Esophagus squamous epithelium (tissue), 5 donors: ENCODE results near the gene CTNND2. TPM values are rescaled to one million over a fixed set of nuclear protein-coding genes. Genes with fewer than 3 reads are reported as not detected.

Source experiments
- DNase-seq: peaks from one replicate; lab custom pipeline; 2025; lab: John Stamatoyannopoulos, UW
- H3K27ac ChIP-seq, 4 donors: fragments of 200-600 bp; sonication (generic); one replicate each; pipeline ENCODE4 v1.5.1; 2016 to 2019; ENCODE audit warnings: mild to moderate bottlenecking in 1 of 4
- H3K27me3 ChIP-seq, 4 donors: fragments of 200-600 bp; sonication (generic); 1 replicate in 3 of 4; 2 replicates in 1 of 4; pipeline versions ENCODE4 v1.5.1 to v1.6.0; 2017 to 2021; ENCODE audit warnings: antibody characterized with exemption in 1 of 4
- H3K36me3 ChIP-seq, 3 donors: fragments of 200-600 bp; sonication (generic); one replicate each; pipeline ENCODE4 v1.5.1; 2016 to 2019
- H3K4me1 ChIP-seq, 3 donors: fragments of 200-600 bp; sonication (generic); one replicate each; pipeline ENCODE4 v1.5.1; 2017 to 2019
- H3K4me3 ChIP-seq, 4 donors: fragments of 200-600 bp; sonication (generic); 1 replicate in 3 of 4; 2 replicates in 1 of 4; pipeline ENCODE4 v1.5.1; 2016 to 2019; ENCODE audit warnings: mild to moderate bottlenecking in 2 of 4, moderate library complexity in 1 of 4
- H3K9me3 ChIP-seq, 3 donors: fragments of 200-600 bp; sonication (generic); one replicate each; pipeline ENCODE4 v1.5.1; 2016 to 2019
- CTCF ChIP-seq, 6 experiments: fragments of 450-650 bp in 4 of 6; fragments of 200-600 bp in 2 of 6; sonication (generic) in 2 of 6; IDR thresholded peaks; one replicate each; pipeline ENCODE4 v1.5.1; 2016 to 2019; ENCODE audit warnings: antibody characterized with exemption in 6 of 6, mild to moderate bottlenecking in 4 of 6, moderate library complexity in 4 of 6
- POLR2A ChIP-seq, 4 donors: fragments of 450-650 bp; IDR thresholded peaks; one replicate each; pipeline ENCODE4 v1.6.1; 2017; ENCODE audit warnings: antibody characterized with exemption in 4 of 4, mild to moderate bottlenecking in 4 of 4, moderate library complexity in 3 of 4
- WGBS, 2 donors: methylation state at CpG; one replicate each; pipeline ENCODE4 v1.1.5; 2018; 5-methylcytosine and 5-hydroxymethylcytosine counted together
- intact Hi-C: fragments of 100-400 bp; cut with DNase I; formaldehyde crosslinking; loops from one replicate; pipeline ENCODE4 v1.15.0; 2022
- total RNA-seq, 4 donors: library from RNA; depleted of rRNA; stranded (reverse); fragments of >200 nt; gene quantifications; one replicate each; pipeline ENCODE4 v1.1.0, GENCODE V29; 2016
- donor health status: DM: yes; HTN: yes; CAD: no.

Gene CTNND2
- total RNA-seq, 4 donors from 2014 or later: 0.38 to 0.50 TPM; not detected in 2

GRCh38 chr5:11925701-11926100 is 21.5 kb upstream of the CTNND2 start:
- Histone ChIP-seq H3K27ac (no peak overlapping the region), H3K36me3 (no peaks in the 10 kb centered on the region), H3K27me3 (no peaks in the 10 kb centered on the region), H3K4me1 (no peaks in the 10 kb centered on the region), H3K4me3 (no peak overlapping the region), H3K9me3 (no peaks in the 10 kb centered on the region)
- intact Hi-C loops: no loop called here
- no peak for DNase-seq
- WGBS, 2 donors: 64 to 86% methylated on average over 1 of the region's 1 CpG
- TF ChIP-seq POLR2A (IDR thresholded peaks at IDR 0.05): no peak

- no peaks in the 10 kb centered on the region for H3K9me3 ChIP-seq
- no peak for DNase-seq
- no peaks in the 10 kb centered on the region for H3K27me3 ChIP-seq
- no peaks in the 10 kb centered on the region for H3K36me3 ChIP-seq
- no peaks in the 10 kb centered on the region for H3K4me1 ChIP-seq
- 77 to 80% methylated on average over 2 of the region's 2 CpGs for WGBS, 2 donors
- H3K27ac ChIP-seq: no peak overlapping the region
- TF ChIP-seq CTCF (IDR thresholded peaks at IDR 0.05) (no peak), POLR2A (IDR thresholded peaks at IDR 0.05) (no peak)
- no peak overlapping the region for H3K4me3 ChIP-seq
- intact Hi-C loops: no loop called here
Measured at GRCh38 chr5:11922394-11922793, 18.1 kb upstream of the CTNND2 start.

- Histone ChIP-seq H3K27ac (no peak overlapping the region), H3K27me3 (no peaks in the 10 kb centered on the region), H3K9me3 (no peaks in the 10 kb centered on the region), H3K36me3 (no peaks in the 10 kb centered on the region), H3K4me1 (no peaks in the 10 kb centered on the region), H3K4me3 (no peak overlapping the region)
- no peak for TF ChIP-seq CTCF (IDR thresholded peaks at IDR 0.05)
- TF ChIP-seq POLR2A (IDR thresholded peaks at IDR 0.05): no peak
- 76 to 81% methylated on average over 9 of the region's 9 CpGs for WGBS, 2 donors
- intact Hi-C loops: no loop called here
- DNase-seq: no peak
Measured at GRCh38 chr5:11918463-11919045, 14.3 kb upstream of the CTNND2 start.

- Histone ChIP-seq H3K4me1 (no peaks in the 10 kb centered on the region), H3K9me3 (no peaks in the 10 kb centered on the region), H3K36me3 (no peaks in the 10 kb centered on the region), H3K4me3 (no peak overlapping the region), H3K27ac (no peak overlapping the region), H3K27me3 (peaks cover 0 to 37% (median 0%) of the 10 kb centered on the region in 4 donors)
- 71 to 85% methylated on average over 2 of the region's 2 CpGs for WGBS, 2 donors
- intact Hi-C loops: no loop called here
- DNase-seq: no peak
- TF ChIP-seq POLR2A (IDR thresholded peaks at IDR 0.05): no peak
- no peak for TF ChIP-seq CTCF (IDR thresholded peaks at IDR 0.05)
Measured at GRCh38 chr5:11909471-11909870, 5.2 kb upstream of the CTNND2 start.

GRCh38 chr5:11906497-11906896 is 2.3 kb upstream of the CTNND2 start:
- Histone ChIP-seq H3K9me3 (no peaks in the 10 kb centered on the region), H3K27me3 (peaks cover 0 to 66% (median 9%) of the 10 kb centered on the region in 4 donors), H3K36me3 (no peaks in the 10 kb centered on the region), H3K4me3 (no peak overlapping the region), H3K27ac (no peak overlapping the region), H3K4me1 (peaks cover 0 to 9% (median 6%) of the 10 kb centered on the region in 3 donors)
- WGBS, 2 donors: 48 to 67% methylated on average over 2 of the region's 2 CpGs
- DNase-seq: no peak
- intact Hi-C loops: no loop called here
- TF ChIP-seq CTCF (IDR thresholded peaks at IDR 0.05): no peak
- TF ChIP-seq POLR2A (IDR thresholded peaks at IDR 0.05): no peak
